Stimulated activated CD8-positive, alpha-beta memory T cell treated with anti-CD3 and anti-CD28 coated beads, Interleukin-2, amount 100 ng/mL, for 1 hour (primary cell): ENCODE measurements around the gene ITGAD.
A peak's percentile ranks its signal among the peaks of the same experiment; 100 is the strongest.

Experiments used
- DNase-seq, 2 donors: peaks; one replicate each; pipeline ENCODE4 v3.0.0-alpha.2; 2020; ENCODE audit warnings: low read depth in 2 of 2

ITGAD gene

GRCh38 chr16:31458844-31459686 is 65.9 kb downstream of the ITGAD start, which contains the start of gene ARMC5:
ARMC5 (plus strand) TSS chr16:31459501; CDS start chr16:31459525, 24 bp downstream.
- DNase-seq = peak; percentile 91 to 95

- DNase-seq = peak; percentile 100
Measured at GRCh38 chr16:31459687-31460581, 66.8 kb downstream of the ITGAD start.

GRCh38 chr16:31460582-31461002 is 67.5 kb downstream of the ITGAD start:
- DNase-seq = no peak

- no peak for DNase-seq
Measured at GRCh38 chr16:31461201-31461920, 68.2 kb downstream of the ITGAD start.

GRCh38 chr16:31461921-31462804 is 69.0 kb downstream of the ITGAD start:
- no peak for DNase-seq

- DNase-seq = no peak
Measured at GRCh38 chr16:31464348-31464769, 71.2 kb downstream of the ITGAD start.

GRCh38 chr16:31464781-31465260 is 71.7 kb downstream of the ITGAD start:
- no peak for DNase-seq

- DNase-seq = no peak
Measured at GRCh38 chr16:31465788-31466370, 72.7 kb downstream of the ITGAD start.

GRCh38 chr16:31466381-31466841 is 73.3 kb downstream of the ITGAD start:
- no peak for DNase-seq

- no peak for DNase-seq
Measured at GRCh38 chr16:31467151-31467773, 74.1 kb downstream of the ITGAD start.

- DNase-seq = no peak
Measured at GRCh38 chr16:31467858-31468257, 74.7 kb downstream of the ITGAD start.

- no peak for DNase-seq
Measured at GRCh38 chr16:31470615-31471014, 77.5 kb downstream of the ITGAD start.

- DNase-seq = no peak
Measured at GRCh38 chr16:31471241-31471874, 78.2 kb downstream of the ITGAD start.

GRCh38 chr16:31471875-31472708 is 79.0 kb downstream of the ITGAD start, which contains the start of gene TGFB1I1:
TGFB1I1 (plus strand) TSS chr16:31472152; CDS start chr16:31472189, 37 bp downstream.
- DNase-seq = no peak

- DNase-seq = no peak
Measured at GRCh38 chr16:31472709-31473203, 79.6 kb downstream of the ITGAD start.

- DNase-seq = no peak
Measured at GRCh38 chr16:31473264-31473984, 80.3 kb downstream of the ITGAD start.

- DNase-seq = no peak
Measured at GRCh38 chr16:31474173-31474714, 81.1 kb downstream of the ITGAD start.
